IMR-90 (cell line): Measurements from ENCODE around the gene SLC23A2. TPM values are rescaled to one million over a fixed set of nuclear protein-coding genes. Genes with fewer than 3 reads are reported as not detected.
"Not testable (repeated sequence)": the region's sequence is repeated elsewhere in the genome, so short reads cannot be mapped to it uniquely, and the experiment has no call there.

ENCODE experiments used
- ATAC-seq: fragments of 200-7000 bp; cut with Tn5 transposase; 2 replicates; pipeline ENCODE4 v1.9.1; 2020; ENCODE audit warnings: low read depth, mild to moderate bottlenecking, moderate library complexity
- BruUV-seq: library from RNA; stranded (reverse); fragments of 400-500 nt; replicated peaks from 2 replicates; lab custom pipeline; 2021; lab: Mats Ljungman, UMichigan
- CTCF ChIA-PET: fragments of 300-600 bp; formaldehyde crosslinking; extraction: SDS; loops from one replicate; lab custom pipeline; 2021; ENCODE audit warnings: antibody characterized with exemption; lab: Yijun Ruan, JAX
- POLR2A ChIA-PET: fragments of 300-600 bp; sonication (Branson Sonifier 250); formaldehyde crosslinking; loops from one replicate; lab custom pipeline; 2022; ENCODE audit warnings: antibody characterized with exemption; ENCODE audit not compliant: unreplicated experiment; lab: Charles Lee
- DNase-seq: peaks from one replicate; pipeline ENCODE4 v3.0.0; 2013
- H2AFZ ChIP-seq: replicated peaks from 2 replicates; pipeline ENCODE3; 2013; ENCODE audit warnings: low read length, mild to moderate bottlenecking; ENCODE audit not compliant: poor library complexity
- H2AK5ac ChIP-seq: 2 replicates; pipeline ENCODE4 v1.6.1; 2013; ENCODE audit warnings: low read depth, low read length, inconsistent platforms
- H2AK9ac ChIP-seq: replicated peaks from 2 replicates; pipeline ENCODE3; 2013; ENCODE audit warnings: mild to moderate bottlenecking, low read depth, low read length, moderate library complexity; ENCODE audit not compliant: poor library complexity
- H2BK120ac ChIP-seq: 2 replicates; pipeline ENCODE4 v1.6.1; 2013; ENCODE audit warnings: low read depth, low read length, inconsistent platforms
- H2BK15ac ChIP-seq: 3 replicates; pipeline ENCODE4 v1.6.1; 2013; ENCODE audit warnings: low read depth, low read length, inconsistent platforms
- H2BK20ac ChIP-seq: 2 replicates; pipeline ENCODE4 v1.6.1; 2013; ENCODE audit warnings: low read depth, mild to moderate bottlenecking, inconsistent platforms, low read length, moderate library complexity
- H2BK5ac ChIP-seq: 2 replicates; pipeline ENCODE4 v1.6.1; 2013; ENCODE audit warnings: mild to moderate bottlenecking, low read depth, low read length, inconsistent platforms; ENCODE audit not compliant: poor library complexity, severe bottlenecking
- H3K14ac ChIP-seq: replicated peaks from 2 replicates; pipeline ENCODE4 v1.6.1; 2013; ENCODE audit warnings: low read depth, low read length, inconsistent platforms
- H3K18ac ChIP-seq: 2 replicates; pipeline ENCODE4 v1.6.1; 2013; ENCODE audit warnings: low read depth, low read length, control low read depth
- H3K23ac ChIP-seq: 2 replicates; pipeline ENCODE4 v1.6.1; 2013; ENCODE audit warnings: low read depth, low read length, inconsistent platforms
- H3K27ac ChIP-seq: 2 replicates; pipeline ENCODE4 v1.5.1; 2013; ENCODE audit warnings: mild to moderate bottlenecking, control low read depth, low read length; ENCODE audit not compliant: insufficient read depth
- H3K27me3 ChIP-seq: 2 replicates; pipeline ENCODE4 v1.6.1; 2013; ENCODE audit warnings: low read length; ENCODE audit not compliant: control insufficient read depth, insufficient read depth
- H3K36me3 ChIP-seq: 2 replicates; pipeline ENCODE4 v1.6.1; 2013; ENCODE audit warnings: low read length, mixed read lengths; ENCODE audit not compliant: control insufficient read depth, insufficient read depth
- H3K4ac ChIP-seq: 2 replicates; pipeline ENCODE4 v1.6.1; 2013; ENCODE audit warnings: low read depth, low read length, inconsistent platforms
- H3K4me1 ChIP-seq: 2 replicates; pipeline ENCODE4 v1.6.1; 2013; ENCODE audit warnings: low read length, mixed read lengths; ENCODE audit not compliant: control insufficient read depth, insufficient read depth
- H3K4me2 ChIP-seq: 2 replicates; pipeline ENCODE4 v1.6.1; 2013; ENCODE audit warnings: low read depth, mild to moderate bottlenecking, control low read depth, low read length, moderate library complexity
- H3K4me3 ChIP-seq: 2 replicates; pipeline ENCODE4 v1.5.1; 2013; ENCODE audit warnings: low read depth, mild to moderate bottlenecking, control low read depth, low read length, moderate library complexity; ENCODE audit not compliant: insufficient read depth
- H3K56ac ChIP-seq: 2 replicates; pipeline ENCODE4 v1.6.1; 2013; ENCODE audit warnings: low read length, inconsistent platforms; ENCODE audit not compliant: insufficient read depth; ENCODE audit errors: extremely low read depth
- H3K79me1 ChIP-seq, 2 experiments: 2 replicates each; pipeline ENCODE4 v1.6.1; 2013; ENCODE audit warnings: low read length in 2 of 2, inconsistent platforms in 1 of 2, low read depth in 1 of 2
- H3K9ac ChIP-seq: 2 replicates; pipeline ENCODE4 v1.6.1; 2013; ENCODE audit warnings: low read depth, low read length, control low read depth
- H3K9me1 ChIP-seq: 2 replicates; pipeline ENCODE4 v1.6.1; 2013; ENCODE audit warnings: low read length, inconsistent platforms; ENCODE audit not compliant: insufficient read depth
- H3K9me3 ChIP-seq: 2 replicates; pipeline ENCODE4 v1.6.1; 2013; ENCODE audit warnings: low read length; ENCODE audit not compliant: control insufficient read depth, insufficient read depth
- H4K20me1 ChIP-seq: 2 replicates; pipeline ENCODE4 v1.6.1; 2013; ENCODE audit warnings: low read length, inconsistent platforms; ENCODE audit not compliant: insufficient read depth
- H4K5ac ChIP-seq: 2 replicates; pipeline ENCODE4 v1.6.1; 2013; ENCODE audit warnings: mild to moderate bottlenecking, low read depth, low read length, control low read depth
- H4K8ac ChIP-seq, 2 experiments: 2 replicates each; pipeline ENCODE4 v1.6.1; 2013; ENCODE audit warnings: low read depth in 2 of 2, low read length in 2 of 2, control low read depth in 1 of 2, inconsistent platforms in 1 of 2
- H4K91ac ChIP-seq: 2 replicates; pipeline ENCODE4 v1.6.1; 2013; ENCODE audit warnings: low read depth, low read length, inconsistent platforms; ENCODE audit not compliant: insufficient read depth
- MXI1 ChIP-seq: IDR thresholded peaks from 2 replicates; pipeline ENCODE4 v1.6.1; 2012; ENCODE audit warnings: low read depth, mild to moderate bottlenecking, low read length, moderate library complexity, borderline replicate concordance
- WGBS, 2 experiments: methylation state at CpG; one replicate each; pipeline versions ENCODE4 v1.1.5 to v1.1.7; 2013; ENCODE audit warnings: missing lambda C conversion rate in 2 of 2; ENCODE audit not compliant: insufficient read length in 1 of 2; ENCODE audit errors: extremely low coverage in 2 of 2; 5-methylcytosine and 5-hydroxymethylcytosine counted together
- dilution Hi-C: fragments of 300-500 bp; cut with HindIII; formaldehyde crosslinking; loops from one replicate; pipeline ENCODE4 v1.14.3; 2018; ENCODE audit warnings: low sequenced_read_pairs; ENCODE audit not compliant: unreplicated experiment
- in situ Hi-C: fragments of 300-500 bp; cut with MboI; formaldehyde crosslinking; loops from 3 replicates; pipeline ENCODE4 v1.14.3; 2019; ENCODE audit warnings: low sequenced_read_pairs, inconsistent platforms, mixed read lengths
- intact Hi-C: fragments of 100-400 bp; cut with micrococcal nuclease; formaldehyde crosslinking; loops from 2 replicates; pipeline ENCODE4 v1.10.0; 2022
- polyA plus RNA-seq, 3 experiments: library from polyadenylated mRNA; depleted of rRNA; stranded (reverse); fragments of >200 nt; gene quantifications; 2 replicates each; pipeline ENCODE4 v1.2.3, GENCODE V29; 2012; ENCODE audit warnings: low replicate concordance in 1 of 3
- total RNA-seq: library from RNA; depleted of rRNA; stranded (reverse); fragments of >200 nt; gene quantifications from 2 replicates; pipeline ENCODE4 v1.2.3, GENCODE V29; 2012

The SLC23A2 gene
- total and polyA plus RNA-seq, 2 of the 4 experiments (the other 2 are of a cell fraction) = 10.2 to 14.4 TPM

- H2AK5ac ChIP-seq = 0 out of 2 replicates have a peak overlapping the region, but pooled peaks have one; percentile 13
- H3K9me3 ChIP-seq = no peaks in the 10 kb centered on the region
- no peaks in the 10 kb centered on the region; the same call in 1 of the 2 replicates for H3K9me1 ChIP-seq
- H3K18ac ChIP-seq = 0 out of 2 replicates have a peak overlapping the region, but pooled peaks have one; percentile 9
- 0 out of 2 replicates have a peak overlapping the region, but pooled peaks have one; percentile 19 for H3K14ac ChIP-seq
- no peak overlapping the region for H4K91ac ChIP-seq
- no peak overlapping the region; a peak in 1 of 4 replicates for H4K8ac ChIP-seq
- H2BK5ac ChIP-seq = peak overlapping the region; percentile 9
- no peaks in the 10 kb centered on the region for H3K36me3 ChIP-seq
- H3K9ac ChIP-seq = no peak overlapping the region
- H3K27ac ChIP-seq = peak overlapping the region; percentile 52; the same call in 1 of the 2 replicates
- H4K20me1 ChIP-seq = no peaks in the 10 kb centered on the region
- no peak overlapping the region for H3K4me2 ChIP-seq
- peaks cover 2% of the 10 kb centered on the region; the same call in 1 of the 2 replicates for H3K27me3 ChIP-seq
- no peak overlapping the region for H2BK15ac ChIP-seq
- H2BK20ac ChIP-seq = no peak overlapping the region
- no peak overlapping the region for H3K4me3 ChIP-seq
- BruUV-seq = no TSS peak
- intact Hi-C loops = no loop called here
- dilution Hi-C loops = no loop called here
- H3K79me1 ChIP-seq = no peaks in the 10 kb centered on the region
- ChIA-PET CTCF (interaction anchor here (0.8 kb wide), 1 partner anchor 68 kb away, joined by 3 read pairs; no protein-coding TSS in a partner anchor), POLR2A (no interaction called here)
- no peak overlapping the region for H2AK9ac ChIP-seq
- in situ Hi-C loops = no loop called here
- DNase-seq = peak; percentile 47
- no peak overlapping the region for H2AFZ ChIP-seq
- H3K23ac ChIP-seq = no peak overlapping the region
- no peak overlapping the region for H4K5ac ChIP-seq
- H3K56ac ChIP-seq = no peak overlapping the region
- H2BK120ac ChIP-seq = peak overlapping the region; percentile 67; the same call in 1 of the 2 replicates
- ATAC-seq = peak; percentile 71
- no peak for TF ChIP-seq MXI1
- peaks cover 7% of the 10 kb centered on the region for H3K4me1 ChIP-seq
- WGBS, 2 experiments = 40% methylated on average over 1 of the region's 2 CpGs; no CpG with 5 or more reads in 1 of the 2 experiments
- no peak overlapping the region for H3K4ac ChIP-seq
These were observed 32.3 kb upstream of the SLC23A2 start for GRCh38 chr20:5033566-5033965.

GRCh38 chr20:5031701-5032100, 30.4 kb upstream of the SLC23A2 start:
- H3K36me3 ChIP-seq, H4K20me1 ChIP-seq, H4K8ac ChIP-seq, H3K79me1 ChIP-seq, H2AK9ac ChIP-seq, H3K4me2 ChIP-seq, POLR2A ChIA-PET, H3K23ac ChIP-seq, in situ Hi-C loops, H3K9ac ChIP-seq, H3K27me3 ChIP-seq, H3K18ac ChIP-seq, H3K4me1 ChIP-seq, H4K91ac ChIP-seq, H3K9me3 ChIP-seq, ATAC-seq, H3K4ac ChIP-seq, DNase-seq, H3K9me1 ChIP-seq, H3K4me3 ChIP-seq, H2BK15ac ChIP-seq, H4K5ac ChIP-seq, BruUV-seq, H2BK5ac ChIP-seq, intact Hi-C loops, H2AK5ac ChIP-seq, H2BK20ac ChIP-seq, H2AFZ ChIP-seq, H3K56ac ChIP-seq, dilution Hi-C loops, H2BK120ac ChIP-seq, H3K14ac ChIP-seq, H3K27ac ChIP-seq: not testable (repeated sequence)
- CTCF ChIA-PET = interaction anchor here (0.7 kb wide), 1 partner anchor 75 kb away, joined by 4 read pairs; no protein-coding TSS in a partner anchor
- 83% methylated on average over 2 of the region's 10 CpGs; no CpG with 5 or more reads in 1 of the 2 experiments for WGBS, 2 experiments
